ENCODE data around the gene PDE6B. TPM values are rescaled to one million over a fixed set of nuclear protein-coding genes. Genes with fewer than 3 reads are reported as not detected.

Gene PDE6B
- total RNA-seq, 1 experiment from 2014 or later, result 10.8 TPM

- peaks cover 5% of the 10 kb centered on the region for H3K27me3 Mint-ChIP-seq (ENCODE audit: low read depth)
Observed at GRCh38 chr4:646460-646859, 21.1 kb downstream of the PDE6B start.

More at GRCh38 chr4:646460-646859, 21.1 kb downstream of the PDE6B start:
- TF ChIP-seq CTCF (conservative IDR thresholded peaks at IDR 0.05), result no peak
- H2BK12ac ChIP-seq (ENCODE audit: insufficient read length, low read depth, low read length), result no peak overlapping the region
- no peak overlapping the region for H3T11ph ChIP-seq (ENCODE audit: low read length)
- no peak overlapping the region for H2BK120ac ChIP-seq (ENCODE audit: low read depth, low read length, poor library complexity, severe bottlenecking)
- H3K4me1 Mint-ChIP-seq, result peaks cover 5 to 19% of the 10 kb centered on the region in 2 experiments; a peak in 3 of 4 replicates
- H3K4me3 Mint-ChIP-seq, result no peak overlapping the region
- no peaks in the 10 kb centered on the region for H3K23me2 ChIP-seq (ENCODE audit: insufficient read length, low read depth, low read length, poor library complexity, severe bottlenecking)
- H3K27ac ChIP-seq (ENCODE audit: insufficient read length, low read depth, low read length), result no peak overlapping the region
- no peak overlapping the region for H3K4me2 ChIP-seq (ENCODE audit: insufficient read depth, insufficient read length, low read length)
- H3K27me3 ChIP-seq (ENCODE audit: insufficient read depth, low read length), result no peaks in the 10 kb centered on the region
- no peak overlapping the region for H2BK20ac ChIP-seq (ENCODE audit: low read depth, low read length, poor library complexity, severe bottlenecking)
- H3K4ac ChIP-seq (ENCODE audit: low read depth, low read length), result no peak overlapping the region
- no peaks in the 10 kb centered on the region for H3K79me2 ChIP-seq (ENCODE audit: insufficient read depth, low read length)
- H3K9me3 ChIP-seq (ENCODE audit: control insufficient read depth, low read depth, low read length), result no peaks in the 10 kb centered on the region
- no peak for DNase-seq
- H2BK5ac ChIP-seq (ENCODE audit: insufficient read length, low read length), result no peak overlapping the region
- H3K27ac Mint-ChIP-seq, result peak overlapping the region in 1 of 3 experiments; percentile 2; a peak in 2 of 7 replicates
- no peak overlapping the region for H3K56ac ChIP-seq (ENCODE audit: insufficient read length, low read depth, low read length)
- no peak overlapping the region for H2BK15ac ChIP-seq (ENCODE audit: low read depth, low read length)
- H3K36me3 Mint-ChIP-seq (ENCODE audit: insufficient read depth in 1 of 3, low read depth in 3 of 3), result no peaks in the 10 kb centered on the region
- no peak overlapping the region for H3K18ac ChIP-seq (ENCODE audit: insufficient read length, low read depth, low read length)
- WGBS (ENCODE audit: extremely low coverage, insufficient read length, low lambda C conversion rate), result no CpG with 5 or more reads among the region's 32 CpGs
- H4K20me1 ChIP-seq (ENCODE audit: control insufficient read depth, insufficient read depth, insufficient read length), result no peaks in the 10 kb centered on the region
- no peaks in the 10 kb centered on the region for H3K79me1 ChIP-seq (ENCODE audit: insufficient read depth, low read depth, low read length, poor library complexity, severe bottlenecking)
- H2AK5ac ChIP-seq (ENCODE audit: insufficient read length, low read length), result no peak overlapping the region
- no peak overlapping the region for H4K8ac ChIP-seq (replicated peaks; ENCODE audit: insufficient read length, low read depth, low read length)
- no peaks in the 10 kb centered on the region for H3K4me1 ChIP-seq (ENCODE audit: insufficient read depth, low read length)
- no peak overlapping the region for H3K9ac ChIP-seq (ENCODE audit: extremely low read depth, insufficient read length, low read length)
- no peak overlapping the region for H3K14ac ChIP-seq (ENCODE audit: insufficient read depth, low read length)
- H4K91ac ChIP-seq (ENCODE audit: insufficient read length, low read depth, low read length), result no peak overlapping the region
- peaks cover 9 to 14% of the 10 kb centered on the region in 2 experiments for H3K9me3 Mint-ChIP-seq
- H3K23ac ChIP-seq (ENCODE audit: insufficient read length, low read depth, low read length), result no peak overlapping the region
- no peak overlapping the region for H4K5ac ChIP-seq (ENCODE audit: insufficient read length, low read depth, low read length)
- H2AFZ ChIP-seq (ENCODE audit: low read length), result no peak overlapping the region

Measured in H9 (cell line).